ENCODE data around the gene HNRNPF.

DNA sequence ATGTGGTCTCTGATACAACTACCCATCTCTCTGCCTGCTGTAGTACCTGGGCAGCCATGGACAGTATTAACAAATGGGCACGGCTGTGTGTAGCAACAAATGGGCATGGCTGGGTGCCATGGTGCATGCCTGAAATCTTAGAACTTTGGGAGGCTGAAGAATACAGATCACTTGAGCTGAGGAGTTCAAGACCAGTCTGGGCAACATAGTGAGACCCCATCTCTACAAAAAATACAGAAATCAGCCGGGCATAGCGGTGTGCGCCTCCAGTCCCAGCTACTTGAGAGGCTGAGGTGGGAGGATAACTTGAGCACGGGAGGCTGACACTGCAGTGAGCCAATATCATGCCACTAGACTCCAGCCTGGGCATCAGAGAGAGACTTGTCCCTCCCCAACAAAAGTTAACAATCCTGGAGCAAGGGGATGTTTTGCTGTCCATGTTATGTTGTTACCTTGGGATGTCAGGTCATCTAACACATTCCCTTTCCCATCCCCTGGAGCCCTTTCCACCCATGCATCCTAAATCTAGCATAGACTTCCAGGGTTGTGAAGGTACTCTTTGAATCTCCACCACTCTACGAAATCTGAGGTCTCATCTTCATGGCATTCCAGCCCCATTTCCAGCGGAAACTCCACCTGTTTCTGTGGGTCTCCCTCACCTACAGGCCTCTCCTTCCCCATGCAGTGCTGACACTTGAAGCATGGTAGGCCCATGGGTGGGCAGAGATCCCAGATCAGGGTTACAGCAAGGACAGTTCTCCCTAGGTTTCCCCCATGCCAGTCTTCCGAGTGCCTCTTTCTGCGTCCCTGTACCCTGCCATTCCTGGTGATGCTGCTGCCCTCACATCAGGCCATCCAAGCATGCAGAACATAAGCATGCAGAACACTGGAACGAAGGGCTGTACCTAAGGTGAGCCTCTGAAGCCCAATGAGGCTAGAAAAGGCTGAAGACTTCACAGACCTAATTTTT lies 24.4 kb downstream of the HNRNPF start:
- no peak for TF ChIP-seq CTCF (optimal IDR thresholded peaks at IDR 0.05 in 1 of 3, IDR thresholded peaks at IDR 0.05 in 1 of 3, conservative IDR thresholded peaks at IDR 0.05 in 1 of 3; ENCODE audit: extremely low read depth in 1 of 3, insufficient read depth in 2 of 3, low read length in 3 of 3)
- TF ChIP-seq EZH2 (IDR thresholded peaks at IDR 0.05; ENCODE audit: low read length), result no peak

Data from keratinocyte (primary cell).